Measurements from ENCODE around the gene ADARB2.

- TF ChIP-seq ZNF121 (tag by site-specific recombination; IDR thresholded peaks at IDR 0.05) (no peak), ZNF280D (tag by site-specific recombination; IDR thresholded peaks at IDR 0.05) (no peak), ZNF138 (tag by site-specific recombination; IDR thresholded peaks at IDR 0.05; ENCODE audit: borderline replicate concordance) (no peak)
- TF ChIP-seq, protein P1, sequence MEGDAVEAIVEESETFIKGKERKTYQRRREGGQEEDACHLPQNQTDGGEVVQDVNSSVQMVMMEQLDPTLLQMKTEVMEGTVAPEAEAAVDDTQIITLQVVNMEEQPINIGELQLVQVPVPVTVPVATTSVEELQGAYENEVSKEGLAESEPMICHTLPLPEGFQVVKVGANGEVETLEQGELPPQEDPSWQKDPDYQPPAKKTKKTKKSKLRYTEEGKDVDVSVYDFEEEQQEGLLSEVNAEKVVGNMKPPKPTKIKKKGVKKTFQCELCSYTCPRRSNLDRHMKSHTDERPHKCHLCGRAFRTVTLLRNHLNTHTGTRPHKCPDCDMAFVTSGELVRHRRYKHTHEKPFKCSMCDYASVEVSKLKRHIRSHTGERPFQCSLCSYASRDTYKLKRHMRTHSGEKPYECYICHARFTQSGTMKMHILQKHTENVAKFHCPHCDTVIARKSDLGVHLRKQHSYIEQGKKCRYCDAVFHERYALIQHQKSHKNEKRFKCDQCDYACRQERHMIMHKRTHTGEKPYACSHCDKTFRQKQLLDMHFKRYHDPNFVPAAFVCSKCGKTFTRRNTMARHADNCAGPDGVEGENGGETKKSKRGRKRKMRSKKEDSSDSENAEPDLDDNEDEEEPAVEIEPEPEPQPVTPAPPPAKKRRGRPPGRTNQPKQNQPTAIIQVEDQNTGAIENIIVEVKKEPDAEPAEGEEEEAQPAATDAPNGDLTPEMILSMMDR (tag by site-specific recombination; IDR thresholded peaks at IDR 0.05): no peak
- TF ChIP-seq, protein P2, sequence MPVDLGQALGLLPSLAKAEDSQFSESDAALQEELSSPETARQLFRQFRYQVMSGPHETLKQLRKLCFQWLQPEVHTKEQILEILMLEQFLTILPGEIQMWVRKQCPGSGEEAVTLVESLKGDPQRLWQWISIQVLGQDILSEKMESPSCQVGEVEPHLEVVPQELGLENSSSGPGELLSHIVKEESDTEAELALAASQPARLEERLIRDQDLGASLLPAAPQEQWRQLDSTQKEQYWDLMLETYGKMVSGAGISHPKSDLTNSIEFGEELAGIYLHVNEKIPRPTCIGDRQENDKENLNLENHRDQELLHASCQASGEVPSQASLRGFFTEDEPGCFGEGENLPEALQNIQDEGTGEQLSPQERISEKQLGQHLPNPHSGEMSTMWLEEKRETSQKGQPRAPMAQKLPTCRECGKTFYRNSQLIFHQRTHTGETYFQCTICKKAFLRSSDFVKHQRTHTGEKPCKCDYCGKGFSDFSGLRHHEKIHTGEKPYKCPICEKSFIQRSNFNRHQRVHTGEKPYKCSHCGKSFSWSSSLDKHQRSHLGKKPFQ (tag by site-specific recombination; IDR thresholded peaks at IDR 0.05): no peak
- TF ChIP-seq, protein P3, sequence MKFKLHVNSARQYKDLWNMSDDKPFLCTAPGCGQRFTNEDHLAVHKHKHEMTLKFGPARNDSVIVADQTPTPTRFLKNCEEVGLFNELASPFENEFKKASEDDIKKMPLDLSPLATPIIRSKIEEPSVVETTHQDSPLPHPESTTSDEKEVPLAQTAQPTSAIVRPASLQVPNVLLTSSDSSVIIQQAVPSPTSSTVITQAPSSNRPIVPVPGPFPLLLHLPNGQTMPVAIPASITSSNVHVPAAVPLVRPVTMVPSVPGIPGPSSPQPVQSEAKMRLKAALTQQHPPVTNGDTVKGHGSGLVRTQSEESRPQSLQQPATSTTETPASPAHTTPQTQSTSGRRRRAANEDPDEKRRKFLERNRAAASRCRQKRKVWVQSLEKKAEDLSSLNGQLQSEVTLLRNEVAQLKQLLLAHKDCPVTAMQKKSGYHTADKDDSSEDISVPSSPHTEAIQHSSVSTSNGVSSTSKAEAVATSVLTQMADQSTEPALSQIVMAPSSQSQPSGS (tag by site-specific recombination; IDR thresholded peaks at IDR 0.05; ENCODE audit: low read depth): no peak
Measured at GRCh38 chr10:1654811-1655356, 82.4 kb downstream of the ADARB2 start.
